ENCODE results near the gene TMPO. TPM values are rescaled to one million over a fixed set of nuclear protein-coding genes. Genes with fewer than 3 reads are reported as not detected.
"Not testable (repeated sequence)": the region's sequence is repeated elsewhere in the genome, so short reads cannot be mapped to it uniquely, and the experiment has no call there.

TMPO gene
- total and polyA plus RNA-seq, 3 experiments from 2014 or later, result 42.0 to 274 (median 260) TPM

- CTCF ChIA-PET, result interaction anchor here (1.5 to 2.0 kb wide), 3 partner anchors 10 to 14 kb away, joined by 4 to 13 read pairs (median 8); partner anchors contain the start of gene TMPO
- Mint-ChIP-seq H3K4me1 (peaks cover 23 to 35% (median 29%) of the 10 kb centered on the region in 3 donors), H3K27ac (peak overlapping the region in 2 of 8 donors; percentile 87 to 100), H3K4me3 (peak overlapping the region in 5 of 7 donors; percentile 32 to 76 (median 69)), H3K36me3 (peaks cover 0 to 15% (median 0%) of the 10 kb centered on the region in 3 donors), H3K27me3 (peaks cover 3 to 16% of the 10 kb centered on the region in 2 donors), H3K9me3 (peaks cover 0 to 10% (median 3%) of the 10 kb centered on the region in 5 donors)
- H3K4me1 ChIP-seq (ENCODE audit: insufficient read depth, low read length); H3K4me3 ChIP-seq (ENCODE audit: low read length); H3K27ac ChIP-seq (ENCODE audit: low read depth, low read length); H3K27me3 ChIP-seq (ENCODE audit: insufficient read depth, low read length, poor library complexity, severe bottlenecking); DNase-seq; H3K36me3 ChIP-seq (ENCODE audit: insufficient read depth, low read length); H3K9me3 ChIP-seq (ENCODE audit: low read length): not testable (repeated sequence)
- POLR2A ChIA-PET, result interaction anchor here (1.0 kb wide), 1 partner anchor 16 kb away, joined by 3 read pairs; no protein-coding TSS in a partner anchor
These were observed 14.1 kb upstream of the TMPO start for GRCh38 chr12:98501266-98501629.

- H3K4me1 ChIP-seq (ENCODE audit: insufficient read depth, low read length), result peaks cover 8% of the 10 kb centered on the region
- Mint-ChIP-seq H3K9me3 (peaks cover 0 to 10% (median 3%) of the 10 kb centered on the region in 5 donors), H3K27me3 (peaks cover 3 to 16% of the 10 kb centered on the region in 2 donors), H3K4me1 (peaks cover 23 to 35% (median 29%) of the 10 kb centered on the region in 3 donors), H3K4me3 (peak overlapping the region; percentile 93 to 99 (median 98)), H3K27ac (peak overlapping the region; percentile 97 to 100 (median 98)), H3K36me3 (peaks cover 0 to 15% (median 0%) of the 10 kb centered on the region in 3 donors)
- no peaks in the 10 kb centered on the region for H3K36me3 ChIP-seq (ENCODE audit: insufficient read depth, low read length)
- H3K4me3 ChIP-seq (ENCODE audit: low read length), result peak overlapping the region; percentile 97
- CTCF ChIA-PET, result interaction anchor here (0.9 to 3.9 kb wide), 2 partner anchors 12 to 13 kb away, joined by 3 to 37 read pairs; partner anchors contain the start of gene TMPO
- H3K27ac ChIP-seq (ENCODE audit: low read depth, low read length), result peak overlapping the region; percentile 94
- H3K27me3 ChIP-seq (ENCODE audit: insufficient read depth, low read length, poor library complexity, severe bottlenecking), result no peaks in the 10 kb centered on the region
- H3K9me3 ChIP-seq (ENCODE audit: low read length), result no peaks in the 10 kb centered on the region
- peak; percentile 73 to 91 (median 83) for DNase-seq
- POLR2A ChIA-PET, result interaction anchor here (0.6 to 4.2 kb wide), 4 partner anchors 12 to 1413 kb away, joined by 3 to 53 read pairs (median 4); partner anchors contain the start of genes SLC25A3 and TMPO
These were observed 12.1 kb upstream of the TMPO start for GRCh38 chr12:98503342-98503591.

- Histone ChIP-seq H3K27me3 (ENCODE audit: insufficient read depth, low read length, poor library complexity, severe bottlenecking) (no peaks in the 10 kb centered on the region), H3K4me3 (ENCODE audit: low read length) (peak overlapping the region; percentile 97), H3K27ac (ENCODE audit: low read depth, low read length) (peak overlapping the region; percentile 94), H3K36me3 (ENCODE audit: insufficient read depth, low read length) (no peaks in the 10 kb centered on the region), H3K9me3 (ENCODE audit: low read length) (no peaks in the 10 kb centered on the region), H3K4me1 (ENCODE audit: insufficient read depth, low read length) (peaks cover 8% of the 10 kb centered on the region)
- CTCF ChIA-PET, result interaction anchor here (0.9 to 3.9 kb wide), 2 partner anchors 11 to 13 kb away, joined by 3 to 37 read pairs; partner anchors contain the start of gene TMPO
- peaks cover 0 to 10% (median 3%) of the 10 kb centered on the region in 5 donors for H3K9me3 Mint-ChIP-seq
- DNase-seq, result peak; percentile 87 to 97 (median 92)
- H3K27ac Mint-ChIP-seq, result peak overlapping the region; percentile 97 to 100 (median 98)
- H3K27me3 Mint-ChIP-seq, result peaks cover 3 to 16% of the 10 kb centered on the region in 2 donors
- peaks cover 0 to 15% (median 0%) of the 10 kb centered on the region in 3 donors for H3K36me3 Mint-ChIP-seq
- peak overlapping the region; percentile 93 to 99 (median 98) for H3K4me3 Mint-ChIP-seq
- POLR2A ChIA-PET, result interaction anchor here (0.6 to 4.2 kb wide), 4 partner anchors 11 to 1413 kb away, joined by 3 to 53 read pairs (median 4); partner anchors contain the start of genes SLC25A3 and TMPO
- peaks cover 23 to 35% (median 29%) of the 10 kb centered on the region in 3 donors for H3K4me1 Mint-ChIP-seq
These were observed 11.6 kb upstream of the TMPO start for GRCh38 chr12:98503592-98504367.

- H3K4me1 Mint-ChIP-seq, result peaks cover 23 to 35% (median 29%) of the 10 kb centered on the region in 3 donors
- peaks cover 0 to 15% (median 0%) of the 10 kb centered on the region in 3 donors for H3K36me3 Mint-ChIP-seq
- peak overlapping the region; percentile 97 for H3K4me3 ChIP-seq (ENCODE audit: low read length)
- peaks cover 3 to 16% of the 10 kb centered on the region in 2 donors for H3K27me3 Mint-ChIP-seq
- no peaks in the 10 kb centered on the region for H3K9me3 ChIP-seq (ENCODE audit: low read length)
- POLR2A ChIA-PET, result interaction anchor here (4.2 kb wide), 1 partner anchor 11 kb away, joined by 53 read pairs; the partner anchor contains the start of gene TMPO
- peak overlapping the region; percentile 97 to 100 (median 98) for H3K27ac Mint-ChIP-seq
- H3K36me3 ChIP-seq (ENCODE audit: insufficient read depth, low read length), result no peaks in the 10 kb centered on the region
- peak overlapping the region; percentile 94 for H3K27ac ChIP-seq (ENCODE audit: low read depth, low read length)
- H3K4me3 Mint-ChIP-seq, result peak overlapping the region; percentile 93 to 99 (median 98)
- peaks cover 0 to 10% (median 3%) of the 10 kb centered on the region in 5 donors for H3K9me3 Mint-ChIP-seq
- peaks cover 8% of the 10 kb centered on the region for H3K4me1 ChIP-seq (ENCODE audit: insufficient read depth, low read length)
- DNase-seq, result no peak
- no peaks in the 10 kb centered on the region for H3K27me3 ChIP-seq (ENCODE audit: insufficient read depth, low read length, poor library complexity, severe bottlenecking)
- CTCF ChIA-PET, result interaction anchor here (3.9 kb wide), 1 partner anchor 11 kb away, joined by 37 read pairs; the partner anchor contains the start of gene TMPO
These were observed 11.1 kb upstream of the TMPO start for GRCh38 chr12:98504368-98504617.

- Histone ChIP-seq H3K4me3 (ENCODE audit: low read length) (no peak overlapping the region), H3K9me3 (ENCODE audit: low read length) (no peaks in the 10 kb centered on the region), H3K27me3 (ENCODE audit: insufficient read depth, low read length, poor library complexity, severe bottlenecking) (no peaks in the 10 kb centered on the region), H3K36me3 (ENCODE audit: insufficient read depth, low read length) (no peaks in the 10 kb centered on the region), H3K4me1 (ENCODE audit: insufficient read depth, low read length) (peaks cover 19% of the 10 kb centered on the region), H3K27ac (ENCODE audit: low read depth, low read length) (no peak overlapping the region)
- peak overlapping the region in 1 of 7 donors; percentile 37 for H3K4me3 Mint-ChIP-seq
- H3K9me3 Mint-ChIP-seq, result peaks cover 0 to 2% (median under 1%) of the 10 kb centered on the region in 5 donors
- CTCF ChIA-PET, result interaction anchor here (1.2 to 16.3 kb wide), 2 partner anchors 9 to 18 kb away, joined by 3 to 231 read pairs; no protein-coding TSS in a partner anchor
- peaks cover 0 to 2% (median 0%) of the 10 kb centered on the region in 3 donors for H3K36me3 Mint-ChIP-seq
- POLR2A ChIA-PET, result no interaction called here
- DNase-seq, result no peak
- peaks cover 20 to 30% (median 30%) of the 10 kb centered on the region in 3 donors for H3K4me1 Mint-ChIP-seq
- peak overlapping the region in 1 of 8 donors; percentile 38 for H3K27ac Mint-ChIP-seq
- peaks cover under 1 to 4% of the 10 kb centered on the region in 2 donors for H3K27me3 Mint-ChIP-seq
These were observed 6.3 kb upstream of the TMPO start for GRCh38 chr12:98509063-98509462.

GRCh38 chr12:98511806-98512205 lies 3.6 kb upstream of the TMPO start:
- peaks cover 15 to 29% (median 25%) of the 10 kb centered on the region in 3 donors for H3K4me1 Mint-ChIP-seq
- DNase-seq; H3K27me3 ChIP-seq (ENCODE audit: insufficient read depth, low read length, poor library complexity, severe bottlenecking); POLR2A ChIA-PET; H3K36me3 ChIP-seq (ENCODE audit: insufficient read depth, low read length); H3K4me3 ChIP-seq (ENCODE audit: low read length); H3K9me3 Mint-ChIP-seq; H3K9me3 ChIP-seq (ENCODE audit: low read length); H3K27me3 Mint-ChIP-seq; H3K27ac ChIP-seq (ENCODE audit: low read depth, low read length): not testable (repeated sequence)
- peaks cover 0 to 17% (median 0%) of the 10 kb centered on the region in 3 donors for H3K36me3 Mint-ChIP-seq
- CTCF ChIA-PET, result interaction anchor here (1.1 to 16.3 kb wide), 3 partner anchors 15 to 55 kb away, joined by 3 to 231 read pairs (median 3); no protein-coding TSS in a partner anchor
- peaks cover 18% of the 10 kb centered on the region for H3K4me1 ChIP-seq (ENCODE audit: insufficient read depth, low read length)
- peak overlapping the region in 2 of 8 donors; percentile 32 to 97 for H3K27ac Mint-ChIP-seq
- peak overlapping the region in 1 of 7 donors; percentile 32 for H3K4me3 Mint-ChIP-seq

GRCh38 chr12:98513379-98514322 lies 1.7 kb upstream of the TMPO start:
- Histone ChIP-seq H3K36me3 (ENCODE audit: insufficient read depth, low read length) (no peaks in the 10 kb centered on the region), H3K9me3 (ENCODE audit: low read length) (no peaks in the 10 kb centered on the region), H3K4me1 (ENCODE audit: insufficient read depth, low read length) (peaks cover 36% of the 10 kb centered on the region), H3K4me3 (ENCODE audit: low read length) (peak overlapping the region; percentile 89), H3K27ac (ENCODE audit: low read depth, low read length) (peak overlapping the region; percentile 89), H3K27me3 (ENCODE audit: insufficient read depth, low read length, poor library complexity, severe bottlenecking) (no peaks in the 10 kb centered on the region)
- POLR2A ChIA-PET, result interaction anchor here (0.9 to 5.0 kb wide), 5 partner anchors 9 to 130 kb away, joined by 6 to 53 read pairs (median 12); partner anchors contain the start of genes IKBIP and SLC25A3
- H3K27ac Mint-ChIP-seq, result peak overlapping the region; percentile 75 to 99 (median 98)
- DNase-seq, result no peak
- H3K4me3 Mint-ChIP-seq, result peak overlapping the region; percentile 97 to 100 (median 99)
- H3K4me1 Mint-ChIP-seq, result peaks cover 25 to 46% (median 43%) of the 10 kb centered on the region in 3 donors
- H3K9me3 Mint-ChIP-seq, result no peaks in the 10 kb centered on the region
- peaks cover 0 to 3% of the 10 kb centered on the region in 2 donors for H3K27me3 Mint-ChIP-seq
- CTCF ChIA-PET, result interaction anchor here (0.9 to 16.3 kb wide), 5 partner anchors 9 to 138 kb away, joined by 5 to 231 read pairs (median 13); no protein-coding TSS in a partner anchor
- H3K36me3 Mint-ChIP-seq, result peaks cover 0 to 17% (median 0%) of the 10 kb centered on the region in 3 donors
